Measurements from ENCODE around the gene PSEN1.

GRCh38 chr14:73232984-73233383 lies 96.7 kb downstream of the PSEN1 start:
- TF ChIP-seq RFX5 (IDR thresholded peaks at IDR 0.05; ENCODE audit: low read length) (no peak), MAX (IDR thresholded peaks at IDR 0.05; ENCODE audit: low read depth) (no peak), ELF1 (IDR thresholded peaks at IDR 0.05) (no peak), JUND (IDR thresholded peaks at IDR 0.05) (no peak), RAD21 (IDR thresholded peaks at IDR 0.05; ENCODE audit: low read length) (no peak)
